GM12801 (cell line): ENCODE results near the gene MTMR3.

Experiments
- CTCF ChIP-seq: IDR thresholded peaks from one replicate; pipeline ENCODE4 v1.5.1; 2011; ENCODE audit warnings: control low read depth; ENCODE audit not compliant: insufficient read length; ENCODE audit errors: extremely low read depth

The MTMR3 gene

GRCh38 chr22:29992341-29993275 is 109.6 kb downstream of the MTMR3 start:
- no peak for TF ChIP-seq CTCF

GRCh38 chr22:29994027-29994715 is 111.2 kb downstream of the MTMR3 start:
- TF ChIP-seq CTCF = no peak

- no peak for TF ChIP-seq CTCF
Measured at GRCh38 chr22:29994943-29995342, 112.0 kb downstream of the MTMR3 start.

- TF ChIP-seq CTCF = no peak
Measured at GRCh38 chr22:29997107-29997506, 114.1 kb downstream of the MTMR3 start.

- TF ChIP-seq CTCF = no peak
Measured at GRCh38 chr22:29997516-29997915, 114.5 kb downstream of the MTMR3 start.

- no peak for TF ChIP-seq CTCF
Measured at GRCh38 chr22:29998627-29999384, 115.8 kb downstream of the MTMR3 start.

- no peak for TF ChIP-seq CTCF
Measured at GRCh38 chr22:30000566-30000965, 117.6 kb downstream of the MTMR3 start.
